Peyer's patch (tissue), 4 donors: ENCODE data around the gene ZNRF1.

ENCODE experiments used
- POLR2A ChIP-seq, 2 donors: fragments of 450-650 bp; IDR thresholded peaks; one replicate each; pipeline ENCODE4 v1.5.1; 2017; ENCODE audit warnings: antibody characterized with exemption in 2 of 2, mild to moderate bottlenecking in 2 of 2, moderate library complexity in 2 of 2
- TF ChIP-seq, protein P1 (sequence below), 6 experiments: fragments of 450-650 bp in 4 of 6; fragments of 200-600 bp in 2 of 6; sonication (generic) in 1 of 6; IDR thresholded peaks; one replicate each; pipeline ENCODE4 v1.5.1; 2017 to 2019; ENCODE audit warnings: antibody characterized with exemption in 6 of 6, mild to moderate bottlenecking in 3 of 6, moderate library complexity in 1 of 6

DNA sequence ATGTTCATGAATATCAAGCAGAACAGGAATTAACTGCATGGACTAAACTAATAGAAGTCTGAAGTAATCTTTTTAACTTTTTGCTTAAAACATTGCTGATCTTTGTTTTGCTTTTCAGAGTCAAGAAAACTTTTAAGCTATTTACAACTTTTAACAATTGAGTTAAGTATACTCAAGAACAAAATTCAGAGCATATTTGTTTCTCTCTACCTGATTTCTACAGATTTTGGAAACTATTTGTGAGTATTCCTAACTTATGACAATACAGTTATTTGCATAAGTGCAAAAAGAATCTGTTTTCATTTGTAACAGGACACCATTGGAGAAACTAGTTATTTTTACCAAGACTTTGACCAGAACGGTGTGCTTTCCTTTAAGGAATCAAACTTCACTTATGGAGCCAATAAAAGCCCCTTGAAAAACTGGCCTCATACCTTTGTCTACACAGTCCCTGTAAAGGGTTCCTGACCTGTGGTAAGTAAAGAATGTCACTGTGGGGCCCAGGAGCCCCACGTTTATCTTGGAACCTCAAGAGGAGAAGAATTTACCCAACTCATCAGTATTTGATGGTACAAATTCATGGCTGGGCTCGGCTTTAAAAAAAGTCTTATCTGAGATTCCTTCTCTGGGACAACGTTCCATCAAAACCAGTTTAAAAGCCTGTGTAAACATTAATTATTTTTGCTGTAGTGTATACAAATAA, 129.0 kb downstream of the ZNRF1 start:
- no peak for TF ChIP-seq POLR2A (IDR thresholded peaks at IDR 0.05)
- TF ChIP-seq, protein P1, sequence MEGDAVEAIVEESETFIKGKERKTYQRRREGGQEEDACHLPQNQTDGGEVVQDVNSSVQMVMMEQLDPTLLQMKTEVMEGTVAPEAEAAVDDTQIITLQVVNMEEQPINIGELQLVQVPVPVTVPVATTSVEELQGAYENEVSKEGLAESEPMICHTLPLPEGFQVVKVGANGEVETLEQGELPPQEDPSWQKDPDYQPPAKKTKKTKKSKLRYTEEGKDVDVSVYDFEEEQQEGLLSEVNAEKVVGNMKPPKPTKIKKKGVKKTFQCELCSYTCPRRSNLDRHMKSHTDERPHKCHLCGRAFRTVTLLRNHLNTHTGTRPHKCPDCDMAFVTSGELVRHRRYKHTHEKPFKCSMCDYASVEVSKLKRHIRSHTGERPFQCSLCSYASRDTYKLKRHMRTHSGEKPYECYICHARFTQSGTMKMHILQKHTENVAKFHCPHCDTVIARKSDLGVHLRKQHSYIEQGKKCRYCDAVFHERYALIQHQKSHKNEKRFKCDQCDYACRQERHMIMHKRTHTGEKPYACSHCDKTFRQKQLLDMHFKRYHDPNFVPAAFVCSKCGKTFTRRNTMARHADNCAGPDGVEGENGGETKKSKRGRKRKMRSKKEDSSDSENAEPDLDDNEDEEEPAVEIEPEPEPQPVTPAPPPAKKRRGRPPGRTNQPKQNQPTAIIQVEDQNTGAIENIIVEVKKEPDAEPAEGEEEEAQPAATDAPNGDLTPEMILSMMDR (IDR thresholded peaks at IDR 0.05), result no peak
